GM23338 (cell line): ENCODE results near the gene EPB41L5. TPM values are rescaled to one million over a fixed set of nuclear protein-coding genes. Genes with fewer than 3 reads are reported as not detected.

Source experiments
- ATAC-seq: fragments of 200-7000 bp; cut with Tn5 transposase; 3 replicates; pipeline ENCODE4 v1.9.1; 2020
- DNase-seq: peaks from one replicate; pipeline ENCODE4 v3.0.0-alpha.2; 2015; ENCODE audit warnings: low spot score
- H2AFZ ChIP-seq: fragments of 200-600 bp; sonication (generic); 2 replicates; pipeline ENCODE4 v1.8.0; 2016; ENCODE audit warnings: antibody characterized with exemption, mild to moderate bottlenecking, moderate library complexity
- H3F3A ChIP-seq: fragments of 200-600 bp; sonication (generic); replicated peaks from 2 replicates; pipeline ENCODE4 v1.8.0; 2017; ENCODE audit warnings: antibody characterized with exemption, mixed run types, low read depth
- H3K27ac ChIP-seq: fragments of 200-600 bp; sonication (generic); 2 replicates; pipeline ENCODE4 v1.6.1; 2016; ENCODE audit warnings: low read depth
- H3K27me3 ChIP-seq: fragments of 200-600 bp; sonication (generic); 2 replicates; pipeline ENCODE4 v1.8.0; 2016; ENCODE audit warnings: mild to moderate bottlenecking, mixed run types, moderate library complexity; ENCODE audit not compliant: insufficient read depth
- H3K36me3 ChIP-seq: fragments of 200-600 bp; sonication (generic); 2 replicates; pipeline ENCODE4 v1.8.0; 2016; ENCODE audit warnings: mild to moderate bottlenecking; ENCODE audit not compliant: insufficient read depth
- H3K4me1 ChIP-seq: fragments of 200-600 bp; sonication (generic); 2 replicates; pipeline ENCODE4 v1.8.0; 2016; ENCODE audit warnings: mild to moderate bottlenecking, moderate library complexity; ENCODE audit not compliant: insufficient read depth
- H3K4me2 ChIP-seq: fragments of 200-600 bp; sonication (generic); 2 replicates; pipeline ENCODE4 v1.7.1; 2017; ENCODE audit warnings: mixed run types
- H3K4me3 ChIP-seq: fragments of 200-600 bp; sonication (generic); 2 replicates; pipeline ENCODE4 v1.6.1; 2016; ENCODE audit warnings: mixed run types
- H3K79me2 ChIP-seq: fragments of 200-600 bp; sonication (generic); replicated peaks from 2 replicates; pipeline ENCODE4 v1.8.0; 2017; ENCODE audit warnings: mild to moderate bottlenecking; ENCODE audit not compliant: insufficient read depth
- H3K9me2 ChIP-seq: fragments of 200-600 bp; sonication (generic); 2 replicates; pipeline ENCODE4 v1.8.0; 2017; ENCODE audit not compliant: insufficient read depth
- H4K20me1 ChIP-seq: fragments of 200-600 bp; sonication (generic); replicated peaks from 2 replicates; pipeline ENCODE4 v1.8.0; 2017; ENCODE audit warnings: mild to moderate bottlenecking; ENCODE audit not compliant: insufficient read depth
- H3K27ac Mint-ChIP-seq: 2 replicates; pipeline ENCODE4 v1.8.0; 2020; ENCODE audit warnings: inconsistent platforms, mild to moderate bottlenecking, moderate library complexity, mixed read lengths
- H3K27me3 Mint-ChIP-seq: 3 replicates; pipeline ENCODE4 v1.8.0; 2022; ENCODE audit warnings: low read depth, mild to moderate bottlenecking, moderate library complexity, mixed read lengths, inconsistent platforms; ENCODE audit not compliant: insufficient read depth, poor library complexity
- H3K36me3 Mint-ChIP-seq: 3 replicates; pipeline ENCODE4 v1.8.0; 2021; ENCODE audit warnings: low read depth, mild to moderate bottlenecking, inconsistent platforms, moderate library complexity, mixed read lengths
- H3K4me1 Mint-ChIP-seq: 3 replicates; pipeline ENCODE4 v1.8.0; 2020; ENCODE audit warnings: mild to moderate bottlenecking, inconsistent platforms, mixed read lengths
- H3K4me3 Mint-ChIP-seq: 3 replicates; pipeline ENCODE4 v1.8.0; 2021; ENCODE audit warnings: moderate library complexity, mild to moderate bottlenecking, inconsistent platforms, mixed read lengths
- H3K9me3 Mint-ChIP-seq: 3 replicates; pipeline ENCODE4 v1.8.0; 2020; ENCODE audit warnings: moderate library complexity, mild to moderate bottlenecking, inconsistent platforms, mixed read lengths
- EZH2 ChIP-seq: fragments of 200-600 bp; sonication (generic); IDR thresholded peaks from one replicate; pipeline ENCODE4 v1.8.0; 2017; ENCODE audit warnings: antibody characterized with exemption, mild to moderate bottlenecking, low read depth; ENCODE audit not compliant: unreplicated experiment
- EZH2phosphoT487 ChIP-seq: fragments of 200-600 bp; sonication (generic); IDR thresholded peaks from one replicate; pipeline ENCODE4 v1.8.1; 2018; ENCODE audit warnings: antibody characterized with exemption; ENCODE audit not compliant: unreplicated experiment
- JUNB ChIP-seq: IDR thresholded peaks from one replicate; pipeline ENCODE4 v1.6.1; 2016; ENCODE audit warnings: antibody characterized with exemption; ENCODE audit not compliant: unreplicated experiment
- POLR2AphosphoS5 ChIP-seq: IDR thresholded peaks from 2 replicates; pipeline ENCODE4 v1.6.1; 2016; ENCODE audit warnings: antibody characterized with exemption, low read depth
- STAT1 ChIP-seq: IDR thresholded peaks from one replicate; pipeline ENCODE4 v1.6.1; 2016; ENCODE audit warnings: antibody characterized with exemption; ENCODE audit not compliant: unreplicated experiment
- ZNF114 ChIP-seq: fragments of 250-450 bp; sonication (Bioruptor Pico); IDR thresholded peaks from 2 replicates; pipeline ENCODE4 v1.5.0; 2020; ENCODE audit warnings: mild to moderate bottlenecking, moderate library complexity
- ZNF331 ChIP-seq: fragments of 250-450 bp; sonication (Bioruptor Pico); IDR thresholded peaks from 2 replicates; pipeline ENCODE4 v1.5.0; 2020; ENCODE audit warnings: low read depth, mild to moderate bottlenecking, moderate library complexity
- polyA plus RNA-seq: library from polyadenylated mRNA; unstranded; fragments of >200 nt; fragmentation: Nextera tagmentation; extraction: Ambion mirVana; gene quantifications from 2 replicates; pipeline ENCODE4 v1.2.1, GENCODE V29; 2016
- total RNA-seq: library from RNA; depleted of rRNA; stranded (reverse); fragments of >200 nt; shearing (Covaris generic); gene quantifications from 2 replicates; pipeline ENCODE4 v1.2.3, GENCODE V29; 2014
- TF ChIP-seq, protein P1 (sequence below), 2 experiments: fragments of 200-600 bp in 1 of 2; sonication (generic) in 1 of 2; conservative IDR thresholded peaks; 2 replicates each; pipeline versions ENCODE4 v1.5.1 to v1.6.1; 2016 to 2017; ENCODE audit warnings: antibody characterized with exemption in 2 of 2, low read depth in 2 of 2, mild to moderate bottlenecking in 2 of 2, moderate library complexity in 1 of 2
- TF ChIP-seq, protein P2 (sequence below): fragments of 250-450 bp; sonication (Bioruptor Pico); IDR thresholded peaks from 2 replicates; pipeline ENCODE4 v1.5.0; 2020; ENCODE audit warnings: mild to moderate bottlenecking, moderate library complexity

EPB41L5 gene
- total and polyA plus RNA-seq, 2 experiments from 2014 or later, result 15.5 to 35.4 TPM

DNA sequence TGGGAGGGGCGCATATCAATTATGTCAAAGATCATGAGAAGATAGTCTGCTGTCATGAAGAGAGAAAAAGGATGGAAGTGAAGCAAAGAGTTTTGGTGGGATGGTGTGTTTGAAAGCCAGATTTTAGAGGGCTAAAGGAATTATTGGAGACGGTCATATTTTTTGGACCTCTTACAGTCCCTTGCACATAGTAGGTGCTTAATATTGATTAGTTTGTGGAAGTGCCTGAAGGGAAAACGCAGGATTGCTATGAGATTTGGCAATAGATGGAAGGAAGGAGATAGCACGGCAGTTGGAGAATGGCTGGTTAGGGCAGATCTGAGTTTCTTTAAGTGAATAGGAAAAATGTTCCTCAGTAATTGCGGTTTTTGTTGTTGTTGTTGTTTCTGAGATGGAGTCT lies 15.9 kb downstream of the EPB41L5 start:
- Histone ChIP-seq H3K9me2 (no peaks in the 10 kb centered on the region), H3F3A (no peaks in the 10 kb centered on the region), H3K27me3 (no peaks in the 10 kb centered on the region), H4K20me1 (peaks cover 6% of the 10 kb centered on the region; the same call in 1 of the 2 replicates), H3K36me3 (no peaks in the 10 kb centered on the region), H2AFZ (no peak overlapping the region), H3K79me2 (peaks cover 87% of the 10 kb centered on the region), H3K4me3 (no peak overlapping the region), H3K27ac (no peak overlapping the region), H3K4me1 (peaks cover 15% of the 10 kb centered on the region), H3K4me2 (no peak overlapping the region)
- no peak for DNase-seq
- H3K36me3 Mint-ChIP-seq, result peaks cover 34% of the 10 kb centered on the region
- no peak overlapping the region for H3K4me3 Mint-ChIP-seq
- H3K9me3 Mint-ChIP-seq, result peaks cover 18% of the 10 kb centered on the region
- no peak for ATAC-seq
- H3K27ac Mint-ChIP-seq, result no peak overlapping the region
- TF ChIP-seq ZNF331 (CRISPR knock-in tag), result no peak
- no peak for TF ChIP-seq JUNB
- no peak for TF ChIP-seq POLR2AphosphoS5
- TF ChIP-seq, protein P1, sequence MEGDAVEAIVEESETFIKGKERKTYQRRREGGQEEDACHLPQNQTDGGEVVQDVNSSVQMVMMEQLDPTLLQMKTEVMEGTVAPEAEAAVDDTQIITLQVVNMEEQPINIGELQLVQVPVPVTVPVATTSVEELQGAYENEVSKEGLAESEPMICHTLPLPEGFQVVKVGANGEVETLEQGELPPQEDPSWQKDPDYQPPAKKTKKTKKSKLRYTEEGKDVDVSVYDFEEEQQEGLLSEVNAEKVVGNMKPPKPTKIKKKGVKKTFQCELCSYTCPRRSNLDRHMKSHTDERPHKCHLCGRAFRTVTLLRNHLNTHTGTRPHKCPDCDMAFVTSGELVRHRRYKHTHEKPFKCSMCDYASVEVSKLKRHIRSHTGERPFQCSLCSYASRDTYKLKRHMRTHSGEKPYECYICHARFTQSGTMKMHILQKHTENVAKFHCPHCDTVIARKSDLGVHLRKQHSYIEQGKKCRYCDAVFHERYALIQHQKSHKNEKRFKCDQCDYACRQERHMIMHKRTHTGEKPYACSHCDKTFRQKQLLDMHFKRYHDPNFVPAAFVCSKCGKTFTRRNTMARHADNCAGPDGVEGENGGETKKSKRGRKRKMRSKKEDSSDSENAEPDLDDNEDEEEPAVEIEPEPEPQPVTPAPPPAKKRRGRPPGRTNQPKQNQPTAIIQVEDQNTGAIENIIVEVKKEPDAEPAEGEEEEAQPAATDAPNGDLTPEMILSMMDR (conservative IDR thresholded peaks at IDR 0.05; ENCODE audit: low read depth in 2 of 2), result no peak
- TF ChIP-seq EZH2, result no peak
- TF ChIP-seq ZNF114 (CRISPR knock-in tag), result no peak
- TF ChIP-seq, protein P2, sequence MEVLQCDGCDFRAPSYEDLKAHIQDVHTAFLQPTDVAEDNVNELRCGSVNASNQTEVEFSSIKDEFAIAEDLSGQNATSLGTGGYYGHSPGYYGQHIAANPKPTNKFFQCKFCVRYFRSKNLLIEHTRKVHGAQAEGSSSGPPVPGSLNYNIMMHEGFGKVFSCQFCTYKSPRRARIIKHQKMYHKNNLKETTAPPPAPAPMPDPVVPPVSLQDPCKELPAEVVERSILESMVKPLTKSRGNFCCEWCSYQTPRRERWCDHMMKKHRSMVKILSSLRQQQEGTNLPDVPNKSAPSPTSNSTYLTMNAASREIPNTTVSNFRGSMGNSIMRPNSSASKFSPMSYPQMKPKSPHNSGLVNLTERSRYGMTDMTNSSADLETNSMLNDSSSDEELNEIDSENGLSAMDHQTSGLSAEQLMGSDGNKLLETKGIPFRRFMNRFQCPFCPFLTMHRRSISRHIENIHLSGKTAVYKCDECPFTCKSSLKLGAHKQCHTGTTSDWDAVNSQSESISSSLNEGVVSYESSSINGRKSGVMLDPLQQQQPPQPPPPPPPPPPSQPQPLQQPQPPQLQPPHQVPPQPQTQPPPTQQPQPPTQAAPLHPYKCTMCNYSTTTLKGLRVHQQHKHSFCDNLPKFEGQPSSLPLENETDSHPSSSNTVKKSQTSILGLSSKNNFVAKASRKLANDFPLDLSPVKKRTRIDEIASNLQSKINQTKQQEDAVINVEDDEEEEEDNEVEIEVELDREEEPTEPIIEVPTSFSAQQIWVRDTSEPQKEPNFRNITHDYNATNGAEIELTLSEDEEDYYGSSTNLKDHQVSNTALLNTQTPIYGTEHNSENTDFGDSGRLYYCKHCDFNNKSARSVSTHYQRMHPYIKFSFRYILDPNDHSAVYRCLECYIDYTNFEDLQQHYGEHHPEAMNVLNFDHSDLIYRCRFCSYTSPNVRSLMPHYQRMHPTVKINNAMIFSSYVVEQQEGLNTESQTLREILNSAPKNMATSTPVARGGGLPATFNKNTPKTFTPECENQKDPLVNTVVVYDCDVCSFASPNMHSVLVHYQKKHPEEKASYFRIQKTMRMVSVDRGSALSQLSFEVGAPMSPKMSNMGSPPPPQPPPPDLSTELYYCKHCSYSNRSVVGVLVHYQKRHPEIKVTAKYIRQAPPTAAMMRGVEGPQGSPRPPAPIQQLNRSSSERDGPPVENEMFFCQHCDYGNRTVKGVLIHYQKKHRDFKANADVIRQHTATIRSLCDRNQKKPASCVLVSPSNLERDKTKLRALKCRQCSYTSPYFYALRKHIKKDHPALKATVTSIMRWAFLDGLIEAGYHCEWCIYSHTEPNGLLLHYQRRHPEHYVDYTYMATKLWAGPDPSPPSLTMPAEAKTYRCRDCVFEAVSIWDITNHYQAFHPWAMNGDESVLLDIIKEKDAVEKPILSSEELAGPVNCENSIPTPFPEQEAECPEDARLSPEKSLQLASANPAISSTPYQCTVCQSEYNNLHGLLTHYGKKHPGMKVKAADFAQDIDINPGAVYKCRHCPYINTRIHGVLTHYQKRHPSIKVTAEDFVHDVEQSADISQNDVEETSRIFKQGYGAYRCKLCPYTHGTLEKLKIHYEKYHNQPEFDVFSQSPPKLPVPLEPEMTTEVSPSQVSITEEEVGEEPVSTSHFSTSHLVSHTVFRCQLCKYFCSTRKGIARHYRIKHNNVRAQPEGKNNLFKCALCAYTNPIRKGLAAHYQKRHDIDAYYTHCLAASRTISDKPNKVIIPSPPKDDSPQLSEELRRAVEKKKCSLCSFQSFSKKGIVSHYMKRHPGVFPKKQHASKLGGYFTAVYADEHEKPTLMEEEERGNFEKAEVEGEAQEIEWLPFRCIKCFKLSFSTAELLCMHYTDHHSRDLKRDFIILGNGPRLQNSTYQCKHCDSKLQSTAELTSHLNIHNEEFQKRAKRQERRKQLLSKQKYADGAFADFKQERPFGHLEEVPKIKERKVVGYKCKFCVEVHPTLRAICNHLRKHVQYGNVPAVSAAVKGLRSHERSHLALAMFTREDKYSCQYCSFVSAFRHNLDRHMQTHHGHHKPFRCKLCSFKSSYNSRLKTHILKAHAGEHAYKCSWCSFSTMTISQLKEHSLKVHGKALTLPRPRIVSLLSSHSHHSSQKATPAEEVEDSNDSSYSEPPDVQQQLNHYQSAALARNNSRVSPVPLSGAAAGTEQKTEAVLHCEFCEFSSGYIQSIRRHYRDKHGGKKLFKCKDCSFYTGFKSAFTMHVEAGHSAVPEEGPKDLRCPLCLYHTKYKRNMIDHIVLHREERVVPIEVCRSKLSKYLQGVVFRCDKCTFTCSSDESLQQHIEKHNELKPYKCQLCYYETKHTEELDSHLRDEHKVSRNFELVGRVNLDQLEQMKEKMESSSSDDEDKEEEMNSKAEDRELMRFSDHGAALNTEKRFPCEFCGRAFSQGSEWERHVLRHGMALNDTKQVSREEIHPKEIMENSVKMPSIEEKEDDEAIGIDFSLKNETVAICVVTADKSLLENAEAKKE (CRISPR knock-in tag), result no peak
- TF ChIP-seq STAT1, result no peak
- no peak for TF ChIP-seq EZH2phosphoT487
- peaks cover 17% of the 10 kb centered on the region for H3K4me1 Mint-ChIP-seq
- H3K27me3 Mint-ChIP-seq, result peaks cover 2% of the 10 kb centered on the region
